Neuron (in vitro differentiated cells): ENCODE results near the gene STAC.

ENCODE experiments used
- H2AFZ ChIP-seq: one replicate; pipeline ENCODE4 v1.6.1; 2013; ENCODE audit warnings: low read depth, mild to moderate bottlenecking, inconsistent platforms, low read length, moderate library complexity
- H3K27me3 ChIP-seq: one replicate; pipeline ENCODE4 v1.6.1; 2013; ENCODE audit warnings: low read length; ENCODE audit not compliant: insufficient read depth
- H3K36me3 ChIP-seq: one replicate; pipeline ENCODE4 v1.6.1; 2013; ENCODE audit warnings: low read length; ENCODE audit not compliant: insufficient read depth
- H3K4me1 ChIP-seq: one replicate; pipeline ENCODE4 v1.6.1; 2013; ENCODE audit warnings: low read length; ENCODE audit not compliant: insufficient read depth
- H3K4me3 ChIP-seq: 2 replicates; pipeline ENCODE4 v1.5.1; 2013; ENCODE audit warnings: mild to moderate bottlenecking, low read length, moderate library complexity
- H3K9me3 ChIP-seq: one replicate; pipeline ENCODE4 v1.6.1; 2013; ENCODE audit warnings: low read length

The STAC gene

DNA sequence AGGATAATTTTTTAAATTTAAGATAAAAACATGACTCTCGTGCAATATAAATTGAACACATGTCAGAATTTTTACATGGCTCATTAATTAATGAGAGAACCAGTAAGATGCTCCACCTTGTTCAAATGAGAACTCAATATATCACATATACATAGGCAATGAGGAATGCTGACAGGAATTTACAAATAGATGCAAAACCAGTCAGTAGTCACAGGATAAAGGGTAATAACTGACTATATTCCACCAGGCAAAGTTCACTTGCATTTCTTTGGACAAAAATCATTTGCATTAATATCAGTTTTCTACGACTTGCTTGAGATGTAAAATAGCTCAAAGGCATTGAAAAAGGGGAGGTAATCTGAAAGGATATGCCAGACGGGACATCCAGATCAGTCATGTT lies 139.4 kb downstream of the STAC start:
- Histone ChIP-seq H3K9me3 (no peaks in the 10 kb centered on the region), H3K4me3 (no peak overlapping the region), H3K36me3 (no peaks in the 10 kb centered on the region), H3K27me3 (no peaks in the 10 kb centered on the region), H3K4me1 (no peaks in the 10 kb centered on the region), H2AFZ (no peak overlapping the region)

DNA sequence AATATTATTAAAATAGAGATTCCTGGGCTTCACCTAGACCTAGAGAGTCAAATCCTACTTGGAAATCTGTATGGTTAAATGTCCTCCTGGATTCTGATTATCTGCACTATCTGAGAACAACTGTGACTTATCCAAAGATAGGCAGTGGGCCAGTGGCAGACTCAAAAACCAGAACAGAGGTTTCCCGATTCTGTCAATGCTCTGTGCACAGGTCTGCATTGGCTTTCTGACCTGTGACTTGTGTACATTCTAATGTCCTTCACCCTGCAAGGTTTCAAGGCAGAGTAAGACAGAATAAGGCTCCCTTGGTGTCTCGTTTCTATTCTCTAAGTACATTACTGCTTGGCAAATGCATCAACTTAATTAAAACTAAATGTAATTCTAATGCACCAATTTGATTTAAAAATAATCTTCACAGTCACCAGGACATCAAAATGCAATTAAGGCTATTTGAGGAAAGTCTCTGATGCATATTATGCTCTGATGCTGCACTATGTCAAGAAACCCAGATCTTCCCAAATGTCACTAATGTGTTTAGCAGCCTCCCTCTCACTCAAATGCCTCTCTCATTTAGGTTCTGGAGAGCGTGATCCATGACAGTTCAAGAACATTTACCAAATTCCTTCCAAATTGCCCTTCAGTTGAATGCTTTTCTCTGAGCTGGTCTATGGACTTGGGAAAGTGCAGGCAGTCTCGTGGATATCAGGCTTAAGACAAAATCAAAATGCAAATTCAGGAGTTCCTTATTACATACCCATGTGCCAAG lies 140.1 kb downstream of the STAC start:
- no peaks in the 10 kb centered on the region for H3K9me3 ChIP-seq
- no peak overlapping the region for H3K4me3 ChIP-seq
- no peaks in the 10 kb centered on the region for H3K36me3 ChIP-seq
- peaks cover 3% of the 10 kb centered on the region for H3K4me1 ChIP-seq
- no peaks in the 10 kb centered on the region for H3K27me3 ChIP-seq
- H2AFZ ChIP-seq: no peak overlapping the region

DNA sequence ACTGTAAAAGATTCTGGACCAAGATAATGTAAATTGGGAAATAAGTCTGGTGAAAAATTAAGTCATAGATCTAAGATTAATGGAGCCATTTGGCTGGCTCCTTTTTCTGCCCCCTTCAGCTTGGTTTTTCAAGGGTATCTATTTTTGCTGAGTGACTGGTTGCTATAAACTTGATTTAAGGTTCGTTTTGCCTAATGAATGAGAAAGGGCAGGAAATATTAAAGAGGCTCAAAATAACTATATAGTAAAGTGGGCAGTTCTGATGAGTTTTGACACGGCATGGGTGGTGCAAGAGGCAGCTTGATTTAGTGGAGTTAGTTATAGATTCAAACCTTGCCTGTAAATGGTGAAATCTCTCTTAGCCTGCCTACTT lies 140.7 kb downstream of the STAC start:
- Histone ChIP-seq H3K4me3 (no peak overlapping the region), H3K27me3 (no peaks in the 10 kb centered on the region), H3K36me3 (no peaks in the 10 kb centered on the region), H2AFZ (no peak overlapping the region), H3K4me1 (peaks cover 4% of the 10 kb centered on the region), H3K9me3 (no peaks in the 10 kb centered on the region)

DNA sequence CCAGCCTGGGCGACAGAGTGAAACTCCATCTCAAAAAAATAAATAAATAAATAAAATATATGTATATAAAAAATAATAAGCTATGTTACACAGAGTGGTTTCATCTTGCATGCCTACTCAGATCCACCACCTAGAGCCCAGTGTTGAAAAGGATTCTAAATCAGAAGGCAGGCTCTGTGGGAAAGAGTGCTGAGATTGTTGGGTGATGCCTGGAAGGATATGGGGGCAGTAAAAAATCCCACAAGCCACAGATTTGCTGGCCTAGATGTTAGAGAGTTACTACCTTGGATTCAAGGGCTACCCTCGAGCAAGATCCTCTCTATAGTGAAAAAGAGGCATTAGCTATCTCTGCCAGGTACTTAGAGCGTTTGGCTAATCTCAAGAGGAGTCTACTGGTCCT lies 144.3 kb downstream of the STAC start:
- H3K9me3 ChIP-seq: no peaks in the 10 kb centered on the region
- peaks cover 4% of the 10 kb centered on the region for H3K4me1 ChIP-seq
- no peaks in the 10 kb centered on the region for H3K36me3 ChIP-seq
- H2AFZ ChIP-seq: no peak overlapping the region
- H3K27me3 ChIP-seq: no peaks in the 10 kb centered on the region
- no peak overlapping the region for H3K4me3 ChIP-seq

DNA sequence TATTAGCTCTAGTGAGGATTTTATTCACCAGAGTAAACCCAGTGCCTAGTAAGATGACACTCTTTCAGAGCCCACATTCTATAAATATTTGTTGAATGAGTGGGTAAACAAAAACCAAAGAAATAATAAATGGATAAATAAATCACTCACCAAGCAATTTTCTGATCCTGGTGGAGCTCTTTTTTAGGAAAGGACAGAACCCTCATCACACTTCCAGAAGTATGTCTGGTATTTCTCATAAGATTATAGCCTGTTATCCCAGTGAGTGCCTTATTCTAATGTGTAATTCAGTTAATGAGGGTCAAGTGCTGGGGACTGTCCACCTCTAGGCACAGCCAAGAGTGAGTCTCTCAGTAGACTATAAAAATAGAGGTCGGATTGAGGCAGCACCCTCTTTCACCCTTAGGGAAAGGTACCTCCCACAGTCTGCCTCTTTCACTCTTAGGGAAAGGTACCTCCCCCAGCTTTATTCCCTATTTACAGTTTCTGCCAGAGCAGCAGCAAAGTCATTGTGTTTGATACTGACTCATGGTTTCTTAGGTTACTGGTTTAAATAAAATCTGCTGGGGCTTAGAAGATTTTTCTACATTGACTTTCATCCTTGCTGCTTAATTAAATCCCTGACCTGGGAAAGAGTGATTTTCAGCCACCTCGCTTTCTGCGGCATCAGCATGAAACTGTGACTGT lies 145.0 kb downstream of the STAC start:
- no peak overlapping the region for H2AFZ ChIP-seq

DNA sequence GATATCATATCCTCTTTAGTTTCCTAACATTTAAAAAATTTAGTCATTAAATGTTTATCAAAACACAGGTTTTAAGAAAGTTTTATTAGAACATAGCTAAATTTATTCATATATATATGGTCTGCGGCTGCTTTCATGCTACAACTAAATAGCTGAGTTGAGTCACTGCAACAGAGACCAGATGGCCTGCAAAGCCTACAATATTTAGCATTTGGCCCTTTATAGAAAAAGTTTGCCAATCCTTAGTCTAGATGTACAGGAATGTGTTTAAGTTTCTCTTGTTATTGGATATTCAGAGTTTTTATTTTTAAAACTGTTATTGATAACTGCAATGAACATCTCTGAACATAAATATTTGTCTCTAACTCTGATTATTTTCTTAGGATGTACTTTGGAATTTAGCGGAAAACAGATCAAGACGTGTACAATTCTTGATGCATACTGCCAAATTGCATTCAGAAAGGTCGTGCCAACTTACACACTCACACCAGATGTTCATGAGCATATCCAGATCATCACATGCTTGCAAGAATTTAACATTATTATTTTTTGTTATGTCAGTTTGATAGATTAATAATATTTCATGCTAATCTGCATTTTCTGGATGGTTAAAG lies 157.9 kb downstream of the STAC start:
- no peak overlapping the region for H3K4me3 ChIP-seq
- H3K36me3 ChIP-seq: no peaks in the 10 kb centered on the region
- no peaks in the 10 kb centered on the region for H3K9me3 ChIP-seq
- no peaks in the 10 kb centered on the region for H3K27me3 ChIP-seq
- no peaks in the 10 kb centered on the region for H3K4me1 ChIP-seq
- H2AFZ ChIP-seq: no peak overlapping the region

More for the DNA sequence above, 145.0 kb downstream of the STAC start:
- peaks cover 4% of the 10 kb centered on the region for H3K4me1 ChIP-seq
- no peaks in the 10 kb centered on the region for H3K9me3 ChIP-seq
- no peaks in the 10 kb centered on the region for H3K36me3 ChIP-seq
- H3K4me3 ChIP-seq: no peak overlapping the region
- H3K27me3 ChIP-seq: no peaks in the 10 kb centered on the region

DNA sequence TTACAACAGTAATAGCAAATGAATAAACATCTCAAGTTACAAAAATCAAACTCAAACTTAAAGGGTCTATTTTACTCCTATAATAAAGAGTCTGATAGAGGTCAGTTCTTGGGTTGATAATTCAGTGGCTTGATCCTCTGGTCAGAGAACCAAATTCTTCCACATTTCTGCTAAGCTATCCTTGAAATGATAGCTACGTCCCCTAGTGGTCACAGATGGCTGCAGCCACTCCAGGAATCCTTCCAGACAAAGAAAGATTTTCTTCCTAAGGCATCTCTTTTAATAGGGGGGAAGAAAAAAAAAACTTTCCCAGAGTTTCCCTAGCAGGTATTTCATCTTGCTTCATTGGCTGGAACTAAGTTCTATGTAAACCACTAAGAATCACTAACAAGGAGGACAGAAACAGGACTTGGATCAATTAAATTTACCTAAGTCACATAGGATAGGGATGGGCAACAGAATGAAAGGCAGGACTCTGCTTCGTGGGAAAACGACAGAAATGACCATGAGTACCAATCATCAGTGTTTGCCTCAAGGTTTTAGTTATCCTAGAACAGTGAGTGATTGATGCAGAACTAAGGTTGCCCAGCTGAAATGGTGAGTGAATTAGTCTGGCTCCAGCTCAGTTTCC lies 160.7 kb downstream of the STAC start:
- Histone ChIP-seq H3K9me3 (no peaks in the 10 kb centered on the region), H2AFZ (no peak overlapping the region), H3K4me1 (no peaks in the 10 kb centered on the region), H3K27me3 (no peaks in the 10 kb centered on the region), H3K4me3 (no peak overlapping the region), H3K36me3 (no peaks in the 10 kb centered on the region)

DNA sequence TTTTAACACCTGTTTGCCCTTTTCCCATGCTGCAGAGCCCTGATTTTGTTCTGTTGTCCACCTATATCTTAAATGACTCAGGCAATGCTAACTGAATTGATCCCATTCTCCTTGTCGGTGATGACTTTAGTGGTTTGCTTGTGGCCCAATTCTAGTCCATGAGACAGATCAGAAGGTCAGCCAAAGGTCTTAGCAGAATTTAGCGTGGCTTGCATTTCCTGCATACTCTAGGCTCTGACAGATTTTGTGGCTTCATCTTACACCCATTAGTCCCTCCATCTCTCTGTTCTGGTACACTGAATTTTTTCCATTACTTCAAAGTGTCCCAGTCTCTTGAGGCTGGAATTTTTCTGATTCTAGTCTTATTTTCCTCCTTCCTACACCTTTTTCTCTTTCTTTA lies 161.9 kb downstream of the STAC start:
- H3K4me1 ChIP-seq: no peaks in the 10 kb centered on the region
- no peak overlapping the region for H3K4me3 ChIP-seq
- no peak overlapping the region for H2AFZ ChIP-seq
- H3K27me3 ChIP-seq: no peaks in the 10 kb centered on the region
- H3K9me3 ChIP-seq: no peaks in the 10 kb centered on the region
- no peaks in the 10 kb centered on the region for H3K36me3 ChIP-seq

DNA sequence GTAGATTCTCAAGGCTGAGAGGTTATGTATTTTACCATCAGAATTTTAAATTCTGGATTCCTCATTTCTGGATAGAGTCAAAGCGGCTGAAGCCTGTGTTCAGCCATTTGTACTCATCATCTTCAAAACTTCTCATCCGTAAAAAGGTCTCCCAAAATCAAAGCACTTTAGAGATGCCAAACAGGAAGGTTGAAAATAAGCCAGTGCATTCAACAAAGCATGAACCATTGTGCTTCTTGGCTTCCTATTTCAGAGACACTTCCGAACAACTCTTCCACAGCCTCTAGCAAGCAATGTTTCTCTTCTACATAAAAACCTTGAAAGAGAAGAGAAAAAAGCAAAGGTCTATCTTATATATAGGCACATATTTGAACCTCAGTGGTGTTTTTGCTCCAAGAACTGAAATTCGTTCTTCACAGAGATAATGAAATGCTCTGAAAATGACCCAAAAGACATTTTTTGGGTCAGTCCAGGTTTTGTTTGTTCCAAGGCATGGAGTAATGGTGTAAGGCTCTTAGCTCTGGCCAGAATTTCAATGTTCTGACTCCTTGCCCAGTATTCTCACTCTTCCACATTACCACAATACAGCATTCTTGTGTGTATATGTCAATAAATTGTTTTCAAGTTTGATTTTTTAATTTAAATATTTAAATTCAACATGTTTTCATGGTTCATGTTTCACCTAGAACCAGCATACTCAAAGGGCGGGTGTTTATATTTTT lies 163.1 kb downstream of the STAC start:
- no peaks in the 10 kb centered on the region for H3K4me1 ChIP-seq
- H3K36me3 ChIP-seq: no peaks in the 10 kb centered on the region
- H3K27me3 ChIP-seq: no peaks in the 10 kb centered on the region
- H2AFZ ChIP-seq: no peak overlapping the region
- H3K9me3 ChIP-seq: no peaks in the 10 kb centered on the region
- H3K4me3 ChIP-seq: no peak overlapping the region

DNA sequence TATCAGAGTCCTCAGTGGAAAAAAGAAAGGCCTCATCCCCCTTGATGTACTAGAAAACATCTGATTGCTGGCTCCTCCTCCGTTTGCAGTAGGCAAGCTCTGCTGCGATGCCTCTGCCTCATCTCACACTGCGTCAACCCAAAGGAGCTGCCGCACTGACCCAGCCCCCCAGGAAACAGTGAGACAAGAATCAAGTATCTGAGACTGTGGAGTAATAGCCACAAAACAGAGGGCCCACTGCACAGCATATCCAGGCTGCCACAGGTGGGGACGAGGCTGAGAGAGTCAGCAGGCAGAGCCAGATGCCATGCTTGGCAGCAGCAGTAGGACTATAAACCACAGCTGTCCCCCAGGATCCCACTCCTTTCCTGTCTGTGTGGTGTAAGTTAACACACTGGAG lies 165.9 kb downstream of the STAC start:
- no peaks in the 10 kb centered on the region for H3K27me3 ChIP-seq
- H2AFZ ChIP-seq: no peak overlapping the region
- no peaks in the 10 kb centered on the region for H3K4me1 ChIP-seq
- H3K4me3 ChIP-seq: no peak overlapping the region
- no peaks in the 10 kb centered on the region for H3K9me3 ChIP-seq
- H3K36me3 ChIP-seq: no peaks in the 10 kb centered on the region

DNA sequence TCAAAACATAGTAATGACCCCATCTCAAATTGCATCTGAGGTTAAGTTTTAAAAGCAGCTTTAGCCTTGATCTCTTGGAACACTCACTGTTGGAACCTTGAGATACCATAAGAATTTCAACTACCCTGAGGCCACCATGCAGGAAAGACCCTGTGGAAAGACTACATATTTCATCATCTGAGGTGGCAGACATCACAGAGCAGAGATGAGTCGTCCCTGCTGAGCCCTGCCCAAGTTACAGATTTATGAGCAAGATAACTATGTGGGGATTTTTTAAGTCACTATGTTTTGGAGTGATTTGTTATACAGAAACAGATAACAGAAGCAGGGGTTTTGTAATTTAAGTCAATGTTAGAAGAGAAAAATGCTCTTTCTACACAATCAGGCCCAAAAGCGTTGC lies 168.4 kb downstream of the STAC start:
- Histone ChIP-seq H3K4me1 (no peaks in the 10 kb centered on the region), H2AFZ (no peak overlapping the region), H3K36me3 (no peaks in the 10 kb centered on the region), H3K4me3 (no peak overlapping the region), H3K27me3 (no peaks in the 10 kb centered on the region), H3K9me3 (no peaks in the 10 kb centered on the region)

DNA sequence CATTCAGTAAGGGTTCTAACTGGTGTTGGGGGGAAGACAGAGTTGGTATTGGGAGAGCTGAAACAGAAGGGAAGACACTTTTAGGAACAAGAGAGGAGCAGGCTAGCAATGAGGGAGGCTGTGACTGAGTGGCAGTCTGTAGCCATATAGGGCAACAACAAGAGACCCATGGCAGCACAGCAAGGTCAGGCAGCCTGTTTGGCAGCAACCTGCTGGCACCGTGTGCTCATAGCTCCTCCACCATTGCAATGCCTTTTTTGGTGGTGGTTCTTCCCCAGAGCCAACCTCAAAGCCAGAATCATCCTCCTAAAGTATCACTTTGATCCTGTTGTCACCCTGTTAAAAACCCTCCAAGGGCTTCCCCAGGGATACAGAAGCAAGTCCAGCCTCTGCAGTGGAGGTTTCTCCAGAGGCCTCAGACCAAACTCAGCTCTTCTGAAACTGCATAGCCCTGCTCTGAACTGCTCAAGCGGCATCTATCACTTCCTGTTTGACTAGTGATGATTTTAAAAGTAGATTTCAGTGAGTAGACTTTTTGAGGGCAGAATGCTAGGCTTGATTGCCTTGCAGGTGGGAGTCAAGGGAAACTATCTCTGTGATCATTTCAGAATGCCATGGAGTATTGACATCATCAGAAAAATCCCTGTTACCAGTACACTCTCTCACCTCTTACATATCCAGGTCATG lies 176.9 kb downstream of the STAC start:
- no peak overlapping the region for H3K4me3 ChIP-seq
- no peaks in the 10 kb centered on the region for H3K36me3 ChIP-seq
- H3K27me3 ChIP-seq: no peaks in the 10 kb centered on the region
- H3K9me3 ChIP-seq: no peaks in the 10 kb centered on the region
- no peaks in the 10 kb centered on the region for H3K4me1 ChIP-seq
- H2AFZ ChIP-seq: no peak overlapping the region
